Endothelial cell of umbilical vein (primary cell): ENCODE measurements around the gene PCP2. TPM values are rescaled to one million over a fixed set of nuclear protein-coding genes. Genes with fewer than 3 reads are reported as not detected.

Experiments used
- BruUV-seq: library from RNA; stranded (reverse); fragments of 400-500 nt; replicated peaks from 2 replicates; lab custom pipeline; 2021; lab: Mats Ljungman, UMichigan
- CTCF ChIA-PET: fragments of 300-600, 350-600 bp; sonication (Branson Sonifier 250); formaldehyde crosslinking; loops from one replicate; lab custom pipeline; 2021; ENCODE audit warnings: antibody characterized with exemption, inconsistent platforms; lab: Charles Lee
- POLR2A ChIA-PET: fragments of 300-600, 350-600 bp; sonication (Branson Sonifier 250); formaldehyde crosslinking; loops from one replicate; lab custom pipeline; 2021; ENCODE audit warnings: antibody characterized with exemption, inconsistent platforms; lab: Charles Lee
- DNase-seq: peaks from one replicate; pipeline ENCODE4 v3.0.0-alpha.2; 2011; ENCODE audit warnings: low read depth, low spot score
- FAIRE-seq: peaks from 2 replicates; lab custom pipeline; 2011; peaks lifted over from hg19 to GRCh38; lab: Jason Lieb, UNC
- H2AFZ ChIP-seq: 2 replicates; pipeline ENCODE4 v1.6.0; 2012; ENCODE audit warnings: low read depth, low read length, control low read depth, inconsistent platforms
- H3K27ac ChIP-seq: 2 replicates; pipeline ENCODE4 v1.5.1; 2011; ENCODE audit warnings: low read depth, mild to moderate bottlenecking, control low read depth, low read length, moderate library complexity; ENCODE audit not compliant: insufficient read depth
- H3K27me3 ChIP-seq, 2 experiments: 2 replicates each; pipeline versions ENCODE4 v1.6.0 to v1.6.1; 2011; ENCODE audit warnings: low read length in 2 of 2, mixed read lengths in 1 of 2; ENCODE audit not compliant: control insufficient read depth in 2 of 2, insufficient read depth in 2 of 2
- H3K36me3 ChIP-seq, 2 experiments: 2 replicates in 1 of 2; 3 replicates in 1 of 2; pipeline ENCODE4 v1.5.1; 2011; ENCODE audit warnings: low read length in 2 of 2, mild to moderate bottlenecking in 1 of 2, moderate library complexity in 1 of 2; ENCODE audit not compliant: control insufficient read depth in 2 of 2, insufficient read depth in 2 of 2; ENCODE audit errors: extremely low read depth in 1 of 2
- H3K4me1 ChIP-seq: 3 replicates; pipeline ENCODE4 v1.5.1; 2011; ENCODE audit warnings: mild to moderate bottlenecking, low read length; ENCODE audit not compliant: control insufficient read depth, insufficient read depth; ENCODE audit errors: extremely low read depth
- H3K4me2 ChIP-seq: 2 replicates; pipeline ENCODE4 v1.6.1; 2011; ENCODE audit warnings: low read length, control low read depth, mixed read lengths; ENCODE audit not compliant: insufficient read depth
- H3K4me3 ChIP-seq, 3 experiments: fragments of 200-600 bp in 1 of 3; sonication (generic), shearing (Covaris generic) in 1 of 3; replicated peaks in 1 of 3; 2 replicates each; pipeline ENCODE4 v1.5.1; 2011 to 2016; ENCODE audit warnings: control low read depth in 3 of 3, low read length in 3 of 3, mild to moderate bottlenecking in 2 of 3, inconsistent platforms in 1 of 3, low read depth in 1 of 3, moderate library complexity in 1 of 3; ENCODE audit not compliant: insufficient read depth in 1 of 3
- H3K79me2 ChIP-seq: 2 replicates; pipeline ENCODE4 v1.6.0; 2012; ENCODE audit warnings: low read length, inconsistent platforms; ENCODE audit not compliant: control insufficient read depth, insufficient read depth
- H3K9ac ChIP-seq: replicated peaks from 2 replicates; pipeline ENCODE3; 2011; ENCODE audit warnings: low read length, control low read depth; ENCODE audit not compliant: insufficient read depth; ENCODE audit errors: extremely low read depth
- H3K9me1 ChIP-seq: replicated peaks from 3 replicates; pipeline ENCODE4 v1.6.0; 2011; ENCODE audit warnings: mild to moderate bottlenecking, low read length; ENCODE audit not compliant: control insufficient read depth, insufficient read depth; ENCODE audit errors: extremely low read depth
- H3K9me3 ChIP-seq: replicated peaks from 2 replicates; pipeline ENCODE4 v1.5.1; 2012; ENCODE audit warnings: low read length, inconsistent platforms; ENCODE audit not compliant: control insufficient read depth, insufficient read depth
- H4K20me1 ChIP-seq: replicated peaks from 2 replicates; pipeline ENCODE3; 2011; ENCODE audit warnings: mild to moderate bottlenecking, low read length; ENCODE audit not compliant: control insufficient read depth, insufficient read depth; ENCODE audit errors: extremely low read depth
- EZH2 ChIP-seq: IDR thresholded peaks from 2 replicates; pipeline ENCODE4 v1.6.1; 2012; ENCODE audit warnings: borderline replicate concordance, low read depth, mild to moderate bottlenecking, moderate library complexity, low read length, inconsistent platforms; ENCODE audit not compliant: severe bottlenecking
- FOS ChIP-seq: IDR thresholded peaks from 2 replicates; pipeline ENCODE4 v1.6.1; 2011; ENCODE audit warnings: mild to moderate bottlenecking, low read length, moderate library complexity, borderline replicate concordance; ENCODE audit not compliant: insufficient read depth
- GATA2 ChIP-seq: IDR thresholded peaks from 2 replicates; pipeline ENCODE4 v1.7.0; 2011; ENCODE audit warnings: low read depth, mild to moderate bottlenecking, moderate library complexity, mixed read lengths, low read length; ENCODE audit not compliant: insufficient read length, insufficient read depth
- JUN ChIP-seq: IDR thresholded peaks from 2 replicates; pipeline ENCODE4 v1.6.1; 2011; ENCODE audit warnings: borderline replicate concordance, low read depth; ENCODE audit not compliant: insufficient read length, insufficient read depth
- MYC ChIP-seq: IDR thresholded peaks from one replicate; pipeline ENCODE4 v1.6.1; 2011; ENCODE audit warnings: mild to moderate bottlenecking, low read depth, low read length
- POLR2A ChIP-seq: IDR thresholded peaks from 2 replicates; pipeline ENCODE4 v1.6.1; 2012; ENCODE audit warnings: low read depth, mild to moderate bottlenecking, control low read depth, low read length
- POLR2AphosphoS5 ChIP-seq: IDR thresholded peaks from 2 replicates; pipeline ENCODE4 v1.6.1; 2012; ENCODE audit warnings: low read depth, mild to moderate bottlenecking, control low read depth, low read length, moderate library complexity; ENCODE audit not compliant: insufficient read depth
- dilution Hi-C: fragments of 300-500 bp; cut with MboI; formaldehyde crosslinking; loops from one replicate; pipeline ENCODE4 v1.15.0; 2019; ENCODE audit warnings: low sequenced_read_pairs; ENCODE audit not compliant: extremely low pct_ligation_motif_present
- intact Hi-C: fragments of 100-400 bp; cut with micrococcal nuclease; formaldehyde crosslinking; loops from one replicate; pipeline ENCODE4 v1.10.0; 2022
- polyA plus RNA-seq, 4 experiments: library from polyadenylated mRNA; depleted of rRNA in 3 of 4; stranded (reverse) in 3 of 4; unstranded in 1 of 4; fragments of >200 nt; gene quantifications; 2 replicates each; pipeline versions ENCODE4 v1.2.1 to v1.2.3, GENCODE V29; 2011 to 2012; ENCODE audit warnings: missing spikeins in 1 of 4
- total RNA-seq: library from RNA; stranded (reverse); gene quantifications from 2 replicates; pipeline ENCODE4 v1.2.3, GENCODE V29; 2021
- TF ChIP-seq, protein P1 (sequence below): IDR thresholded peaks from 2 replicates; pipeline ENCODE4 v1.6.1; 2011; ENCODE audit not compliant: insufficient read depth, insufficient read length
- TF ChIP-seq, protein P2 (sequence below), 2 donors: IDR thresholded peaks; 1 replicate in 1 of 2; 2 replicates in 1 of 2; pipeline ENCODE4 v1.5.1; 2011; ENCODE audit warnings: low read length in 2 of 2, mild to moderate bottlenecking in 2 of 2, moderate library complexity in 2 of 2, control low read depth in 1 of 2, inconsistent platforms in 1 of 2, low read depth in 1 of 2; ENCODE audit not compliant: insufficient read depth in 1 of 2; ENCODE audit errors: extremely low read depth in 1 of 2

PCP2 gene
- total and polyA plus RNA-seq, 2 donors (not counting 3 experiments of a cell fraction or from before 2014, with no cell fraction given): not detected

DNA sequence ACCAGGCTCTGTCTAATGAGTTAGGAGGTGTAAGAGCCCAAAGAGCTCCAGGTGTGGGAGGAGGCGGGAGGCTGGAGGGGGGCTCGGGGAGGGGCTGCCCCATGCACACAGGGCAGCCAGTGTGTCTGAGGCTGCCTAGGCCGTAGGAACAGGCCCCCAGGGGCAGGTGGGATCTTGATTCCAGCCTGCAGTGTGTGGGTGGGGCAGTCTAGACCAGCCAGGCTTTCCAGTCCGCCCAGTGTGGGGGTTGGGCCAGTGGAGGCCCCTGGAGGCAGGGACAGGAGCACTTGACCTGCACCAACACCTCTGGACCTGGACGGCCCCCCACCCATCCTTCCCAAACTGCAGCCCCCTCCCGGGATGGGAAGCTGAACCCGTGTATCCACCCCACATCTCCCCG, 43.3 kb downstream of the PCP2 start:
- dilution Hi-C loops: no loop called here
- POLR2A ChIA-PET: interaction anchor here (0.6 kb wide), 1 partner anchor 42 kb away, joined by 3 read pairs; no protein-coding TSS in a partner anchor
- FAIRE-seq: no peak

More for the DNA sequence above, 43.3 kb downstream of the PCP2 start:
- no peak overlapping the region for H3K9ac ChIP-seq
- no peak for TF ChIP-seq POLR2A
- no peak for TF ChIP-seq GATA2
- no peak for TF ChIP-seq FOS
- no peak for TF ChIP-seq POLR2AphosphoS5
- TF ChIP-seq, protein P1, sequence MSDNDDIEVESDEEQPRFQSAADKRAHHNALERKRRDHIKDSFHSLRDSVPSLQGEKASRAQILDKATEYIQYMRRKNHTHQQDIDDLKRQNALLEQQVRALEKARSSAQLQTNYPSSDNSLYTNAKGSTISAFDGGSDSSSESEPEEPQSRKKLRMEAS: no peak
- TF ChIP-seq, protein P2, sequence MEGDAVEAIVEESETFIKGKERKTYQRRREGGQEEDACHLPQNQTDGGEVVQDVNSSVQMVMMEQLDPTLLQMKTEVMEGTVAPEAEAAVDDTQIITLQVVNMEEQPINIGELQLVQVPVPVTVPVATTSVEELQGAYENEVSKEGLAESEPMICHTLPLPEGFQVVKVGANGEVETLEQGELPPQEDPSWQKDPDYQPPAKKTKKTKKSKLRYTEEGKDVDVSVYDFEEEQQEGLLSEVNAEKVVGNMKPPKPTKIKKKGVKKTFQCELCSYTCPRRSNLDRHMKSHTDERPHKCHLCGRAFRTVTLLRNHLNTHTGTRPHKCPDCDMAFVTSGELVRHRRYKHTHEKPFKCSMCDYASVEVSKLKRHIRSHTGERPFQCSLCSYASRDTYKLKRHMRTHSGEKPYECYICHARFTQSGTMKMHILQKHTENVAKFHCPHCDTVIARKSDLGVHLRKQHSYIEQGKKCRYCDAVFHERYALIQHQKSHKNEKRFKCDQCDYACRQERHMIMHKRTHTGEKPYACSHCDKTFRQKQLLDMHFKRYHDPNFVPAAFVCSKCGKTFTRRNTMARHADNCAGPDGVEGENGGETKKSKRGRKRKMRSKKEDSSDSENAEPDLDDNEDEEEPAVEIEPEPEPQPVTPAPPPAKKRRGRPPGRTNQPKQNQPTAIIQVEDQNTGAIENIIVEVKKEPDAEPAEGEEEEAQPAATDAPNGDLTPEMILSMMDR (IDR thresholded peaks at IDR 0.05; ENCODE audit: extremely low read depth in 1 of 2, insufficient read depth in 1 of 2, low read depth in 1 of 2, low read length in 2 of 2): no peak
- TF ChIP-seq MYC: no peak
- TF ChIP-seq JUN: no peak
- no peak for TF ChIP-seq EZH2
- no peaks in the 10 kb centered on the region for H3K79me2 ChIP-seq
- H3K27ac ChIP-seq: no peak overlapping the region
- H3K4me3 ChIP-seq: no peak overlapping the region
- no peak overlapping the region for H2AFZ ChIP-seq
- H3K4me2 ChIP-seq: no peak overlapping the region
- H4K20me1 ChIP-seq: no peaks in the 10 kb centered on the region
- BruUV-seq: no TSS peak
- CTCF ChIA-PET: interaction anchor here (1.5 kb wide), 1 partner anchor 22 kb away, joined by 7 read pairs; no protein-coding TSS in a partner anchor
- no peaks in the 10 kb centered on the region for H3K9me1 ChIP-seq
- H3K27me3 ChIP-seq: peaks cover 5% of the 10 kb centered on the region in 2 experiments
- intact Hi-C loops: no loop called here
- no peaks in the 10 kb centered on the region for H3K9me3 ChIP-seq
- no peak for DNase-seq
- H3K4me1 ChIP-seq: no peaks in the 10 kb centered on the region
- no peaks in the 10 kb centered on the region for H3K36me3 ChIP-seq
